HG03196 (cell line): ENCODE results near the gene CHIT1.
A peak's percentile ranks its signal among the peaks of the same experiment; 100 is the strongest.

Experiments
- ATAC-seq: cut with Tn5 transposase; IDR thresholded peaks from one replicate; pipeline ENCODE4 v1.9.1; 2021; ENCODE audit not compliant: unreplicated experiment

CHIT1 gene

GRCh38 chr1:203229471-203230135 is at the start of gene CHIT1:
CHIT1 (minus strand) TSS chr1:203229673; CDS start chr1:203229636, 37 bp downstream.
- no peak for ATAC-seq

DNA sequence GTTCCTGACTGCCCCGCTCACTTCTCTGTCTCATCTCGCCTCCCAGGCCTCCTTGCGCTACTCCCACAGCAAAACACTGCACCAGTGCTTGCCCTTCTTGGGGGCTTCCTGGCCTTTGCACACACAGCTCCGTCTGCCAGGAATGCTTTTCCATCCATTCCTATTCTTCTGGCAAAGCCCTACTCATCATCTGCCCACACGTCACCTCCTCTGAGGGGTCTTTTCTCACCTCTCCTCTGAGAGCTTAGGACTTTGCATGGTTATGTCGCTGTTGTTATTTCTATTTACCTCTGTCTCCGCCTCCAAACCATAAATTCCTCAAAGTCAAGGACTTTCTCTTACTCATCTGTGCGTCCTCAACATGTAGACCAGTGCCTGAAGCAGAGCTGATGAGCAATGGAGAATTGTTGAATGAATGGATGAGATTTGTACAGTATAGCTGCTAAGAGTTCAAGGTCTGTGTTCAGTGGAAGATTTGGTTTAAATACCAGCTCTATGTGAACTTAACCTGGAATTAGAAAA is 49.5 kb upstream of the CHIT1 start:
- ATAC-seq = no peak

GRCh38 chr1:203278082-203278884 is 48.8 kb upstream of the CHIT1 start:
- no peak for ATAC-seq

DNA sequence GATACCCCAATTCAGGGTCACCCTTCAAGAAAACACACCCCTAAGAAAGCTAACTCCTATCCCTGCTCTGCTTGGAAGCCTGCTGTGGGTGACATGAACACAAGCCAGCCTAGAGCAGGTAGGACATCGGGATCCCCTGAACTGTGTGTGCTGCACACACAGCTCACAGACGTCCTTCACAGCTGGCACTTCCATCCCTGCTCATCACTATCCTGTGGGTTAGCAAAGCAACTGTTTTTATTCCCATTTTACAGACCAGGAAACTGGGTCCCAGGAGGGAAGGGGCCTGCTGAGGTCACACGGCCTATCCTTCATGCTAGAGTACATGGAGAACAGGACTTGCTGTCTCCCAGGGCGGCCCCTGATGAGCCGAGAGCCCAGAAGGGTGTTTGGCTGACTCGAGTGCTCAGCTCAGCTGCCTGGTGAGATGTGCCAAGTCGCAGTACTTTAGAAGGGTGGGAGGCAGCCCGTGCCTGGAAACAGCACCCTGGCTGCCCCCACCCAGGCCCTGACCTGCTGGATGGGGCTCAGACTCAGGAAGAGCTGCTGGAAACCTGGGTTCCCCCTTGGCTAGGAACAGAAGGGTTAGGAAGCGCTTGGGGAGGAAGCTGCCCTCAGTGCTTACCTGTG is 47.6 kb upstream of the CHIT1 start:
- no peak for ATAC-seq

- ATAC-seq = no peak
These were observed 46.9 kb upstream of the CHIT1 start for GRCh38 chr1:203276408-203276807.

DNA sequence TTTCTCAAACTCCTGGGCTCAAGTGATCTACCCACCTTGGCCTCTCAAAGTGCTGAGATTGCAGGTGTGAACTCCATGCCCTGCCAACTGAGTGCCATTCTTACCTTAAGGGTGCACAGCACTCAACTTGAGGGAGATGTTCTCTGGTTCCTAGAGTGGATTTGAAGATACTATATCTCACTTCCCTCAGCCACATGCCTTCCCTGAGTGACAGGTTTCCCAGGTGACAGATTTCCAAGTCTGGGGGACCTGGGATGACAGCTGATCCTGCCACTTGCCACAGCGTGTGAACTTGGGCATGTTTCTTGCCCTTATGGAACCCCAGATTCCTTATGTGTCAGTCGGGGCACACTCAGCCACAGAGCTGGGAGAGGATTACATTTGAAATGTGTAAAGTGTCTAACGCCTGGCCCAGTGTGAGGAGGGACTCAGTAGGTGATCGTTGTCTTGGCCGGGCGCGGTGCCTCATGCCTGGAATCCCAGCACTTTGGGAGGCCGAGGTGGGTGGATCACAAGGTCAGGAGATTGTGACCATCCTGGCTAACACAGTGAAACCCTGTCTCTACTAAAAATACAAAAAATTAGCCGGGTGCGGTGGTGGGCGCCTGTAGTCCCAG is 46.3 kb upstream of the CHIT1 start:
- no peak for ATAC-seq

GRCh38 chr1:203274603-203275381 is 45.3 kb upstream of the CHIT1 start:
- no peak for ATAC-seq

DNA sequence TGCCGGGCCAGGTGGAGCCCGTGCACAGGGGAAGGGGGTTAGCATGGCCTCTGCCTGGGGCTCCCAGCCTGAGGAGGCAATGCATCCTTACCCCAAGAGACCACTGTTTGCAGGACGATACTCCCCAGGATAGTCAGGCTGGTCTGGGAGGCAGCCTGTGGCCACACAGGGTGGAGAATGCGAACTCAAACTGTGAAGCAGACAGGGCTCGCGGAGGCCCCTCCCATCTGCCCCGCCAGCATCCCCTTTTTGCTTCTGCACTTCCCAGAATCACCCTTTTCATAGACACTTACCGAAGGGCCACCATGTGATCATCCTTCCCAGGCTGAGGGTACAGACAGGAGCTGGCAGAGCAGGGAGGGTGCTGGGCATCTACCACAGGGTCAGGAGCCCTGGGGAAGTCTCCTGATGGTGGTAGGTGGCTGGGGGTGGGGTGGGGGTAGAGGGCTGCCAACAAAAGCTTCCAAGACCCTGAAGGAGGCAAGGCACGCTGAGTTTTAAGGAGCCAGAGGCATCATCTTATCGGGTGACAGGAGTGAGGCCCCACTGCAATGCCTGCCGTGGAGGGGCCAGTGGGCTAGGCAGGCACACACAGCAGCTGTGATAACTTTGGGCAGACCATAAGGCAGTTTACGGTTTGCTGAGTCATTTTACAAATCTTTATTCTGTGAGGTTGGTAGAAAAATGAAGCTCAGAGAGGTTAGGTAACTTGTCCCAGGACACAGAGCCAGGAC is 44.6 kb upstream of the CHIT1 start:
- peak; percentile 9 for ATAC-seq

- ATAC-seq = peak; percentile 58
These were observed 43.9 kb upstream of the CHIT1 start for GRCh38 chr1:203273206-203273868.

DNA sequence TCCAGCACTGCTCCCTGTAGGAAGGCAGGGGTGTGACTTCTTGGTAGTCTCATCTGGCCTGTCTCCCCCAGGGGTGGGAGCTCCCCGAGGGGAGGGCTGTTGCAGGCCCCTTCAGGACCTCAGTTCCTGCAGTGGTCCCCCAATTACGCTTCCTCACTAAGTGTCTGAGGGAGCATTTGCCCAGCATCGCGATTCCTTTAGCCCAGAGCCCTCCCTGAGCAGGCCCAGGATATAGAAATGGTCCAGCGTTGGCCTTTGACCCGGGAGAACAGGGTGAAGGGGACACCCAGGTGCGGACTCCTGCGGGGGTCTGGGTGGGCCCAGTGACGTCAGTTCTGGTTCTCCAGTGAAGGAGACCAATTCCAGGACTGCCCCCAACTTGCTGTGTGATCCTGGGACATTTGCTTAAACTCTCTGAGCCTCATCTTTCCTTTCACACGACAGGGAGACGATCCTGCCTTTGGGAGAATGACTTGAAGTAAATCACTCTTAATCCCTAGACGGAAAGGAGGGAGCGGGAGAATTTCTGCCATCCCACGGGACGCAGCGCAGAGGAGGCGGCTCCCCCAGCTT is 43.2 kb upstream of the CHIT1 start:
- ATAC-seq = no peak

DNA sequence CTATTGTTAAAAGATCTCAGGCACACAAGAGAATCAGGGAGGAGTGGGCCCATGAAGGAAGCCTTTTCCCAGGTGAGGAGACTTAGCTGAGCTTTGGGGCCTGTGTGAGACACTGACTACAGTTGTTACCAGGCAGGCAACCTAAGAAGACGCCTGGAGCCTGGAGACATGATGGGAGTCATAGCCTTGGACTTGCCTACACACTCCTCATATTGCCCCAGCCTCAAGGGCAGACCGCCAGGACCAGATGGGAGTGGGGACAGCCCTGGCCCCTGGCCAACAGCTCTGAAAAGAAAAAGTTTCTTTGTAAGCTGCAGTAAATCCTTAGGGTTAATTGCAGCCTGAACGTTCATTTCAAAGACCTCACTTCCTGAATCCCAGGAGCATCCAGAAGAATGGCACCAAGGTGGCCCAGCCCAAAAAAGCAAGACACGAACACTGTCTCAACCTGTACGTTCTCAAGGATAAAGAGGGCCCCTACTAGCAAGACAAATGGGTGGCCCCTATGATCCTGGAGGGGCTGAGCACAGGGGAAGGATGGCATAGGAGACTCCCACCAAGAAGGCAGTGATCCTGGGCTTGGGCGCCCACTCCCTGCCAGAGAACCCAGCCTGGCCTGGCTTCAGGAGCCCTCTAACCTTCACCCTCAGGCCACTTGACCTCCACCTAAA is 42.6 kb upstream of the CHIT1 start:
- no peak for ATAC-seq

GRCh38 chr1:203271018-203271743 is 41.7 kb upstream of the CHIT1 start:
- ATAC-seq = no peak

GRCh38 chr1:203270448-203270847 is 41.0 kb upstream of the CHIT1 start:
- ATAC-seq = no peak

DNA sequence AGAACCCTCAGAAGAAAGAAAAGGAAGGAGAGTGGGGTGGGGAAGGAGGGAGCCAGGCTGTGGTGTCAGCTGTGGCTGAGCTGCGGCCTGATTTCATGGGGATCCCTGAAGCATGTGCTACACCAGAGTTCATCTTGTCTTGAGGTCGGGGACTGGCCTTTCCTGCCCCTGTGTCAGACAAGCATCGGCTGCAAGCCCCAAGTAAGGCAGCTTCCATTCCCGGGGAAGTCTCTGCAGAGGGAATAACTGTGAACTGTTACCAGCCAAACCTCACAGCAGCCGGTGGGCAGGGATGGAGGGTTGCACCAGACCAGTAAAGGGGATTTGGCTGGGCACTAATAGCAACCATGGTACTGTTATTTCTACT is 40.2 kb upstream of the CHIT1 start:
- no peak for ATAC-seq

DNA sequence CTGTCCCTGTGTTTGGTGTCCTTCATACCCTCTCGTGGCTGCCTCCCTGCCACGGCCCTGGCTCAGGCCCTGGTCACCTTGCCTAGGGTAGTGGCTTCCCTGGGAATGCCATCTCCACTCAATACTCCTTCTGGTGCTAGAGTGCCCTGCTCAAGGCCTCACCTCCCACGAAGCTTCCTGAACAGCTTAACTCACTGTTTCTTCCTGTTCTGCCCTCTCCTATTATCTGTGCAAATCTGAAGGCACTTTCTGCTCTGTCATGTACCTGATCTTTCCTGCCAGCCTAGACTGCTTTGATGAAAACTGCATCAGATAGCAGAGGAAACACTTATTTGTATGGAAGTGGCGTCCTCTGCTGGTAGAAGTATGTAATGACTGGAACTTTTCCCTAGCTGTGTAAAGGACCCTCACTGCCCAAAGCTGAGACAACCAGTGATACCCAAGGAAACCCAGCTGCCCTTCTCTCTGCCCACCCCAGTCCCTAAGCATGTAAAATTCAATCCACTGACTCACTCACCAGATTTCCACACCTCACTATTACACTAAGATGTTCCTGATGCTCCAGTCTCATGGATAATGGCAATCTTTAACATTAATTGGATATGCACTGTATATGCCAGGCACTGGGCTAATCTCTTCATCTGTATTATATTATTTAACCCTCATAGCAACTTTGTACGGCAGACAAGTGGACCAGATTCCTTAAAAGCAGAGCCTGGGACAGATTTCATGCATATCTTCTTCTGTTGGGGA is 39.6 kb upstream of the CHIT1 start:
- ATAC-seq = no peak

DNA sequence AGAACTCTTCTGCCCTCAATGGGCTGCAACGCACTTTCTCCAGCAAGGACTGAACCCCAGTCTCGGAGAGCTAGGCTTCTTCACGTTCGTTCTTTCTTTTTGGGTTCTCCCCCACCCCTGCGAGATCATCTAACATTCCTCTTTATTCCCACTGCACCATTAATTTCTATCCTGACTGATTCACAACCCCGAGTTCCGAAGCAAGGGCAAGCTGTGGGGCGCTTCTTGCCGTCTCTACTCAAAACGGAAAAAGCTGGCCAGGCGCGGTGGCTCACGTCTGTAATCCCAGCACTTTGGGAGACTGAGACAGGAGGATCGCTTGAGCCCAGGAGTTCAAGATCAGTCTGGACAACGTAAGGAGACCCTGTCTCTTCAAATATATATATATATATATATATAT is 38.4 kb upstream of the CHIT1 start:
- ATAC-seq = no peak

DNA sequence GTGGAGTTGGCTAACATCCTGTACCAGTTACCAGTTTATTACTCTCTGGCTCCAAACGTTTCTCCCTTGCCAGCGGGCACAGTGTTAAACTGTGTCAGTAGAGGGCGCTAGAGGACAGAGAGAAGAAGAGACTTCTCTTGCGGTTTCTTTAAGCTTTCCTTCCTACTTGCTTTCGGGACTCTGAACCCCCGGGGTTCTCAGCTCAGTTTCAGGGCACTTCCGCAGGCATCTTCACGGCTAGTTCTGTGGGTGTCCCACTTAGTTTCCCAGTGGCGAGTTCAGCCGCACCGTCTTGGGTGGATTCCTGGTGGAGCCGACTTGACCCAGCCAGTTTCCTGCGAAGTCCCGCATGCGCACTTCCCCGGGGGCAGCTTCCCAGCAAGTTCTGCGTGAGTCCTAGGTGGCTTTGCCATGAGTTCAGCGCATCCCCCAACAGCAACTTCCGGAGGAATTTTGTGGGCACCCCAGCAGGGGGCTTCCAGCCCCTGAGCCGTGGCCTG is 37.9 kb upstream of the CHIT1 start:
- peak; percentile 54 for ATAC-seq
